HAP-1 (cell line): Measurements from ENCODE around the gene REPS1.

Experiments
- DNase-seq, 2 experiments: peaks; one replicate each; pipeline ENCODE4 v3.0.0-alpha.2; 2016 to 2020; ENCODE audit warnings: low spot score in 2 of 2
- H3K27me3 ChIP-seq: fragments of 250-450 bp; sonication (Bioruptor Pico); 2 replicates; pipeline ENCODE4 v1.5.1; 2020; ENCODE audit warnings: low read depth, mild to moderate bottlenecking, moderate library complexity
- H3K36me3 ChIP-seq: fragments of 250-450 bp; sonication (Bioruptor Pico); replicated peaks from 2 replicates; pipeline ENCODE4 v1.5.1; 2020; ENCODE audit warnings: mild to moderate bottlenecking
- H3K4me1 ChIP-seq: fragments of 250-450 bp; sonication (Bioruptor Pico); 2 replicates; pipeline ENCODE4 v1.5.1; 2020; ENCODE audit warnings: mild to moderate bottlenecking
- H3K4me3 ChIP-seq: fragments of 250-450 bp; sonication (Bioruptor Pico); 2 replicates; pipeline ENCODE4 v1.5.1; 2020; ENCODE audit warnings: mild to moderate bottlenecking, moderate library complexity
- H3K9me3 ChIP-seq: fragments of 250-450 bp; sonication (Bioruptor Pico); 2 replicates; pipeline ENCODE4 v1.5.1; 2020; ENCODE audit warnings: mild to moderate bottlenecking, moderate library complexity
- in situ Hi-C: fragments of 300-500 bp; cut with MboI; formaldehyde crosslinking; loops from 3 replicates; pipeline ENCODE4 v1.14.3; 2020; ENCODE audit warnings: low sequenced_read_pairs, inconsistent platforms, mixed read lengths

The REPS1 gene

GRCh38 chr6:138865480-138866109 lies 122.5 kb downstream of the REPS1 start:
- in situ Hi-C loops = no loop called here
- no peaks in the 10 kb centered on the region for H3K4me1 ChIP-seq
- H3K27me3 ChIP-seq = no peaks in the 10 kb centered on the region
- no peaks in the 10 kb centered on the region for H3K36me3 ChIP-seq
- no peak overlapping the region for H3K4me3 ChIP-seq
- DNase-seq = no peak
- H3K9me3 ChIP-seq = no peaks in the 10 kb centered on the region

GRCh38 chr6:138864343-138864890 lies 123.6 kb downstream of the REPS1 start:
- DNase-seq = no peak
- Histone ChIP-seq H3K9me3 (no peaks in the 10 kb centered on the region), H3K4me3 (no peak overlapping the region), H3K4me1 (no peaks in the 10 kb centered on the region), H3K27me3 (no peaks in the 10 kb centered on the region), H3K36me3 (no peaks in the 10 kb centered on the region)
- in situ Hi-C loops = no loop called here

- no peak overlapping the region for H3K4me3 ChIP-seq
- H3K9me3 ChIP-seq = no peaks in the 10 kb centered on the region
- no peaks in the 10 kb centered on the region for H3K27me3 ChIP-seq
- H3K36me3 ChIP-seq = no peaks in the 10 kb centered on the region
- H3K4me1 ChIP-seq = no peaks in the 10 kb centered on the region
- no peak for DNase-seq
- in situ Hi-C loops = no loop called here
Observed at GRCh38 chr6:138863321-138863720, 124.7 kb downstream of the REPS1 start.

- Histone ChIP-seq H3K4me3 (no peak overlapping the region), H3K4me1 (no peaks in the 10 kb centered on the region; the same call in 1 of the 2 replicates), H3K36me3 (no peaks in the 10 kb centered on the region), H3K27me3 (no peaks in the 10 kb centered on the region), H3K9me3 (no peaks in the 10 kb centered on the region)
- in situ Hi-C loops = no loop called here
- DNase-seq = no peak
Observed at GRCh38 chr6:138862456-138862855, 125.6 kb downstream of the REPS1 start.

GRCh38 chr6:138857775-138858174 lies 130.3 kb downstream of the REPS1 start:
- DNase-seq = no peak
- Histone ChIP-seq H3K36me3 (no peaks in the 10 kb centered on the region), H3K27me3 (no peaks in the 10 kb centered on the region), H3K4me3 (no peak overlapping the region), H3K9me3 (no peaks in the 10 kb centered on the region), H3K4me1 (no peaks in the 10 kb centered on the region; the same call in 1 of the 2 replicates)
- in situ Hi-C loops = no loop called here

GRCh38 chr6:138856654-138857053 lies 131.4 kb downstream of the REPS1 start:
- no peak overlapping the region for H3K4me3 ChIP-seq
- no peaks in the 10 kb centered on the region for H3K36me3 ChIP-seq
- H3K27me3 ChIP-seq = no peaks in the 10 kb centered on the region
- H3K4me1 ChIP-seq = no peaks in the 10 kb centered on the region; the same call in 1 of the 2 replicates
- no peaks in the 10 kb centered on the region for H3K9me3 ChIP-seq
- in situ Hi-C loops = no loop called here
- DNase-seq = no peak
